ENCODE data around the gene LUZP1. TPM values are rescaled to one million over a fixed set of nuclear protein-coding genes. Genes with fewer than 3 reads are reported as not detected.

The LUZP1 gene
- total RNA-seq, 1 experiment from 2014 or later: 22.4 TPM

DNA sequence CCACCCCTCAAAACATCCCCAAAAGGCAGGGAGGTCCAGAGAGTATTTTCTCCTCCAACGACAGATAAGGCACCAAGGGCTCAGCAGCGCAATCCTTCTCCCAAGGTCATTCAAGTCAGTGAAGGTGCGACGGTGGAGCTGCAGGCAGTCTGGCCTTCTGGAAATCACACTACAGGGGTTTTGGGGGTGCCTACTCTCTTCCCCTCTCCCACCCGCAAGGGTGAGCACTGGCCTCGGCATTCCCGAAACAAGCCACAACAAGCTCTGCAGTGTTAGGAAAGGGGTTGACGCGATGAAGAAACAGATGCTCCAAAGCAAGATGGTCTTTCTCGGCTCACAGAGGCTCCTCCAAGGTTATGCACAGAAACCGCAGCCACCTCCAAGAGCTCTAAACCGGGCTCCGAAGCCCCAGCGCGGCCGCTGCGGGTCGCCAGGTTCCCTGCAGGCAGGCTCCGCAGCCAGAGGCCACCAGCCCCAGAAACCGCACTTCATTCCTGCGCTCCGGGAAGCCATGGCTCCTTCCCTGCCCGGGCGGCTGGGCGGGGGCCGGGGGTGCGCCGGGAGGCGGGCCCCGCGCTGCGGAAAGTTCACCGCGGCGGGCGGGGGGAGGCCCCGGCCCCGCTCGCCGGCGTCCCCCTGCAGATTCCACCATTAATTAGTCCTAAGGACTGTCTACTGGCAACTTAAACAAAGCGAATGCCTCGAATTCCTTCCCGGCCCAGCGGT, 1.1 kb downstream of the LUZP1 start (continued):
- TF ChIP-seq, protein P1, sequence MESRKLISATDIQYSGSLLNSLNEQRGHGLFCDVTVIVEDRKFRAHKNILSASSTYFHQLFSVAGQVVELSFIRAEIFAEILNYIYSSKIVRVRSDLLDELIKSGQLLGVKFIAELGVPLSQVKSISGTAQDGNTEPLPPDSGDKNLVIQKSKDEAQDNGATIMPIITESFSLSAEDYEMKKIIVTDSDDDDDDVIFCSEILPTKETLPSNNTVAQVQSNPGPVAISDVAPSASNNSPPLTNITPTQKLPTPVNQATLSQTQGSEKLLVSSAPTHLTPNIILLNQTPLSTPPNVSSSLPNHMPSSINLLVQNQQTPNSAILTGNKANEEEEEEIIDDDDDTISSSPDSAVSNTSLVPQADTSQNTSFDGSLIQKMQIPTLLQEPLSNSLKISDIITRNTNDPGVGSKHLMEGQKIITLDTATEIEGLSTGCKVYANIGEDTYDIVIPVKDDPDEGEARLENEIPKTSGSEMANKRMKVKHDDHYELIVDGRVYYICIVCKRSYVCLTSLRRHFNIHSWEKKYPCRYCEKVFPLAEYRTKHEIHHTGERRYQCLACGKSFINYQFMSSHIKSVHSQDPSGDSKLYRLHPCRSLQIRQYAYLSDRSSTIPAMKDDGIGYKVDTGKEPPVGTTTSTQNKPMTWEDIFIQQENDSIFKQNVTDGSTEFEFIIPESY (IDR thresholded peaks at IDR 0.05; ENCODE audit: extremely low read depth, insufficient replicate concordance, low read length): no peak

DNA sequence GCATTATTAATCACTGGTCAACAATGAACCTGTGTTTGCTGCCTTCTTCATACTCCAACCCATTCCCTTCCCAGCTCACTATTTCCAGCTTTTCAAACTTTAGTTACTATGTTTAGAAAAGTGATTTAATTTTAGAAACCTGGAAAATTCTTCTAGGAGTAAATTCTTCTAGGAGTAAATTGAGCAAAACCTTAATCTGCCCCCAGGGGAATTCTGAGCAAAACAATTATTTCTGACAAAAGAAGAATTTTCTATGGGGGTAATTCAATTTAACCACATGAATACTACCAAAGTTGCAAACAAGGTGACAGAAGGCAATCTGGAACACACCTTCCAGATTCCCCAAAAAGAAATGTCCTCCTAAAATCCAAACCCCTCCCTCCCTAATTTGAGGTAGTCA, 1.8 kb downstream of the LUZP1 start:
- ChIA-PET CTCF (interaction anchor here (3.6 kb wide), 1 partner anchor 17 kb away, joined by 22 read pairs; no protein-coding TSS in a partner anchor), POLR2A (interaction anchor here (1.2 kb wide), 1 partner anchor 63 kb away, joined by 5 read pairs; no protein-coding TSS in a partner anchor), RAD21 (ENCODE audit: low non-redundant PET in 1 of 2, low total read pairs in 2 of 2, uncharacterized antibody in 2 of 2, unreplicated experiment in 2 of 2) (no interaction called here)
- Histone ChIP-seq H3K4me2 (ENCODE audit: low read length) (peak overlapping the region; percentile 90), H3K79me2 (ENCODE audit: insufficient read depth, low read length) (peaks cover 57% of the 10 kb centered on the region), H4K20me1 (ENCODE audit: insufficient read depth) (peaks cover 9% of the 10 kb centered on the region; the same call in 1 of the 2 replicates), H3K4me3 (replicated peaks in 1 of 2; ENCODE audit: low read depth in 1 of 2, low read length in 2 of 2) (peak overlapping the region; percentile 86 to 89), H3K4me1 (ENCODE audit: control insufficient read depth in 1 of 2, insufficient read depth in 2 of 2, low read length in 2 of 2) (peaks cover 8 to 26% of the 10 kb centered on the region in 2 experiments), H2AFZ (ENCODE audit: low read depth, low read length, poor library complexity, severe bottlenecking) (no peak overlapping the region), H3K36me3 (ENCODE audit: control insufficient read depth in 1 of 2, insufficient read depth in 2 of 2, low read length in 2 of 2) (no peaks in the 10 kb centered on the region), H3K9me2 (ENCODE audit: insufficient read depth) (no peaks in the 10 kb centered on the region), H3K27ac (ENCODE audit: low read depth, low read length) (no peak overlapping the region), H3K27me3 (ENCODE audit: insufficient read depth, low read length) (no peaks in the 10 kb centered on the region), H3K9ac (ENCODE audit: low read length) (peak overlapping the region; percentile 93), H3K9me3 (ENCODE audit: control insufficient read depth in 1 of 2, insufficient read depth in 1 of 2, low read depth in 1 of 2, low read length in 2 of 2) (no peaks in the 10 kb centered on the region)
- TF ChIP-seq TCF7L2 (IDR thresholded peaks at IDR 0.05; ENCODE audit: borderline replicate concordance, extremely low read depth, insufficient read depth, insufficient read length): no peak
- TF ChIP-seq, protein P1 (IDR thresholded peaks at IDR 0.05; ENCODE audit: extremely low read depth, insufficient replicate concordance, low read length): no peak
- no peak for TF ChIP-seq EZH2 (IDR thresholded peaks at IDR 0.05)
- TF ChIP-seq JUND (IDR thresholded peaks at IDR 0.05): no peak
- no peak for TF ChIP-seq SP1 (IDR thresholded peaks at IDR 0.05; ENCODE audit: low read depth)
- no peak for TF ChIP-seq SIN3A (IDR thresholded peaks at IDR 0.05; ENCODE audit: low read depth)
- intact Hi-C loops (cut with micrococcal nuclease): loop anchor here (5.0 kb wide), 1 partner anchor 65 kb away; no protein-coding TSS in a partner anchor
- ATAC-seq: no peak
- DNase-seq (ENCODE audit: low read depth, low spot score): no peak
- no TSS peak for BruUV-seq (replicated peaks)
